Jurkat, Clone E6-1 (cell line): ENCODE measurements around the gene PCNX3. TPM values are rescaled to one million over a fixed set of nuclear protein-coding genes. Genes with fewer than 3 reads are reported as not detected.

Experiments used
- DNase-seq: peaks from one replicate; pipeline ENCODE4 v3.0.0-alpha.2; 2011; ENCODE audit warnings: low read depth, low spot score
- H3K4me3 ChIP-seq: 2 replicates; pipeline ENCODE4 v1.5.1; 2011; ENCODE audit warnings: mild to moderate bottlenecking, low read length, control low read depth, moderate library complexity
- polyA plus RNA-seq: library from polyadenylated mRNA; unstranded; fragments of >200 nt; gene quantifications from one replicate; pipeline ENCODE4 v1.2.1, GENCODE V29; 2012; ENCODE audit warnings: missing spikeins; ENCODE audit not compliant: insufficient read length, insufficient read depth

Gene PCNX3
- 29.9 TPM for polyA plus RNA-seq

DNA sequence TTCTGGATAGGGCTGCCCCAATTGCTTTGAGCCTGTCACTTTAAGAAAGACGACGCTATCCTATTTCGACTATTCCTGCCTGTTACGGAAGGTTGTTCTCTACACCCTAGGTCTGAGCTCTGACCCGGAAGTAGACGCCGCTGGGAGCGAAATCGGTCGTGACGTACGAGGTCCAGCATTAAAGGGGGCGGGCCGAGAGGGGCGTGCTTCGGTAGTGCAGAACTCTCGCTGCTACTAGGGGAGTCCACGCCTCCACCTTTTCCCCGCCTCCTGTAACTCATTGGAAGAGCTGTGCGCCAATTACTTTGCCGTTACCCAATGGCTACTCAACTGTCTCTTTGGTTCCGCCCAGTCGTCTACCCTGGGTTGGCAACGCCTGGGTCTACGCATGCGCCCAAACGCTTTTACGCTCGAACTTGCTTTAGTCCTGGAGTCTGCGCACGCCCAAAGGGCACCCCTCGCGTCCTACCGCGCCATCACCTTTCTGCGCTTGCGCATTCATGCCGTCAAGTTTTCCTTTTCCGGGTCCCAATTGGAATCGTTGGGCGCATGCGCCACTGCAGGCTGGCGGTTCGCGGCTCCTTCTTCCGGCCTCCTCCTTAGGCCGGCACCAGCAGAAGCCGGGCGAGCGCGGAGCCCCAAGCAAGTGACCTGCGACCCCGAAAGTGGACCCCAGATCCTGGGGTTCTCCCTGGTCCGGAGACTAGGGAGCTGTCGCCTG lies at the start of gene PCNX3:
PCNX3 (plus strand) TSS at position 548 of the 721 bp plus-strand sequence. CDS start 536 bp downstream, outside the sequence.
- peak; percentile 100 for DNase-seq
- peak within 1 kb of the TSS; percentile 97 for H3K4me3 ChIP-seq

DNA sequence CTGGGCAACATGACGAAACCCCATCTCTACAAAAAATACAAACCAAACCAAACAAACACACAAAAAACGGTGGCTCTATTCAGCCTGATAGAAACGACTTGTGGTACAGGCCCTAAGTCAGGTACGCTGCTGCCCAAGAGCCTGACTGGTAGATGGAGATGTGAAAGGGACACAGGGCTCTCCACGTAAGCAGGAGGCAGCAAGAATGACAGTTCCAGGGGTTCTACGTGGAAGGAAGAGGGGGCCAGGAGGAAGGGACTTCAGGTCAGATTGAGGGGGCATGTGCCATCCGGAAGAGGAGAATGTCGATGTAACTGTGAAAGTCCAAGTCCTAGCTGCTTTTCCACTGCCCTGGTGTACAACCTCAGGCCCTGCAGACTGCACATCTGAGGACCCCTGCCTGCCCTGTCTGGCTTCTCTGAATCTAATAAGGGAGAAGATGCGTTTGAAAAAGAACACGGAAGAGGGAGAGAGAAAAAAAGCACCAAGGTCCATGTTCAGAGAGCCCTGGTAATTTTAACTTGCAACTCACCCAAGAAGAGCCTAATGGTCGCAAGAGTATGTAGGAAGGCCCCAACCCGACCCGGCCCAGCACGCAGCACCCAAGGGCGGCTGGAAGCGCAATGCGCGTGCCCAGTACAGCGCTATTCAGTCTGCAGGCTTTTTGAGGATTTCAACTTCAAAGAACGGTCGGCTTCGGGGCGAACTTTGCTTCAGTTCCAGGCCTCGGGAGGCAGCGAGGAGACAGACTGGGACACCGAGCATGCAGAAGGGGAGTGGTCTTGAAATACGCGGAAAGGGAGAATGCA lies 46.2 kb upstream of the PCNX3 start:
- no peak for DNase-seq
- peak overlapping the region; percentile 94 for H3K4me3 ChIP-seq

DNA sequence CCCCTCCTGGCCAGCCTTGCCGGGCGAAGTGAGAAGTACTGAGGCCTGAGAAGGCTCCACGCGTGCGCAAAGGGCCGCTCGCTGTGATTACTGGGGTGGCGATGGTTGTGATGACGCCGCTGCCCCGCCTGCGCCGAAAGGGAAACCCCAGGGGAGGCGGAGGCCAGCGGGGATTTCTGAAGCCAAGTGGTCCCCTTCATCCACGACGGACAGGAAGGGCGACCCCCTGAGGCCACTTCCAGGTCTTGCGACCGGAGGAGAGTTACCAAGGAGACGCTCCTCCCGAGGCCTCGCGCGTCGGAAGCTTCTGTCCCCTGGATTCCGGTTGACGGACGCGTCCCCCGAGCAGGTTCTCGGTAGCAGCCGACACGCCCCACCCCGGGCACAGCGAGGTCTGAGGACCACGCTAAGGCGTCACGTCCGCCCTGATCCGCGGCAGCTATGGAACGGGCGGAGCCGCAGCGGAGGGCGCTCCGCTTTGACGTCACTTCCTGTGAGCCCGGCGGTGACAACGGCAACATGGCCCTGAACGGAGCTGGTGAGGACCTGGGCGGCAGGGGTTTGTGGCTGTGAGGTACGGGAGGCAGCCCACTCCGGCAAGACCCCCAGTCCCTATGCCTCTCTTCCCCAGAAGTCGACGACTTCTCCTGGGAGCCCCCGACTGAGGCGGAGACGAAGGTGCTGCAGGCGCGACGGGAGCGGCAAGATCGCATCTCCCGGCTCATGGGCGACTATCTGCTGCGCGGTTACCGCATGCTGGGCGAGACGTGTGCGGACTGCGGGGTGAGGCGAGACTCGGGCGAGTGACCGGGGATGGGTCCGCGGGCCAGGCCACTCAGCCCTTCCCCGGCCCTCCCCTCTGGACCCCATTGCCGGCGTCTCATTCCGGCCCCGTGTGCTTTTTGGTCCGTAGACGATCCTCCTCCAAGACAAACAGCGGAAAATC lies 45.3 kb upstream of the PCNX3 start, which contains the start of gene ZNRD2:
ZNRD2 (plus strand) TSS at position 505 of the 946 bp plus-strand sequence; CDS start at position 520, 15 bp downstream.
- H3K4me3 ChIP-seq: peak within 1 kb of the TSS; percentile 94

DNA sequence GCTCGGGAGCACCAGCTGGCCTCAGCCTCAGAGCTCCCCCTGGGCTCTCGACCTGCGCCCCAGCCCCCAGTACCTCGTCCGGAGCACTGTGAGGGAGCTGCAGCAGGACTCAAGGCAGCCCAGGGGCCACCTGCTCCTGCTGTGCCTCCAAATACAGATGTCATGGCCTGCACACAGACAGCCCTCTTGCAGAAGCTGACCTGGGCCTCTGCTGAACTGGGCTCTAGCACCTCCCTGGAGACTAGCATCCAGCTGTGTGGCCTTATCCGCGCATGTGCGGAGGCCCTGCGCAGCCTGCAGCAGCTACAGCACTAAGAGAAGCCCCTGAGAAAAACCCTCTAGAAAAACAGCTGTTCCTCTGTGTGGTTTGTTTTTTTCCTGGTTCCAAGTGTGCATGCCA lies 44.2 kb upstream of the PCNX3 start:
- peak overlapping the region; percentile 94 for H3K4me3 ChIP-seq
- no peak for DNase-seq

More for the DNA sequence above, 45.3 kb upstream of the PCNX3 start, which contains the start of gene ZNRD2:
- DNase-seq: peak; percentile 96

DNA sequence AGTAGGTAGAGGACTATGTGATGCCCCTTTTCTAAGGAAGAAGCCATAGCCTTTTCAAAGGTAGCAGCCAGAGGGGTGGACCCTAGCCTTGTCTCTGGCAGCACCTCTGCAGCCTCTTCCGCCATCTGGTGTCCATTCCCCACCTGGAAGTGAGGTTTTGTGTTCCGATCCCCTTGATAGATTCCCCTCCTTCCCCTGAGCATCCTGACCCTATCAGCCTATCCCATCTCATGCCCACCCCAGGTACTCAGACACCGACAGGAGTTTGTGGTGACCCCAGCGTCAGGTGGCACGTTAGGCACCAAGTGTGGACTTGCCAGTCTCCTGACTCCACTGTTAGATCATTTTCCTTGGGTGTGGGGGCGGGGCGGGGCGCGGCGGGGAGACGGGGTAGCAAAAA lies 43.6 kb upstream of the PCNX3 start:
- peak overlapping the region; percentile 94 for H3K4me3 ChIP-seq
- DNase-seq: no peak

DNA sequence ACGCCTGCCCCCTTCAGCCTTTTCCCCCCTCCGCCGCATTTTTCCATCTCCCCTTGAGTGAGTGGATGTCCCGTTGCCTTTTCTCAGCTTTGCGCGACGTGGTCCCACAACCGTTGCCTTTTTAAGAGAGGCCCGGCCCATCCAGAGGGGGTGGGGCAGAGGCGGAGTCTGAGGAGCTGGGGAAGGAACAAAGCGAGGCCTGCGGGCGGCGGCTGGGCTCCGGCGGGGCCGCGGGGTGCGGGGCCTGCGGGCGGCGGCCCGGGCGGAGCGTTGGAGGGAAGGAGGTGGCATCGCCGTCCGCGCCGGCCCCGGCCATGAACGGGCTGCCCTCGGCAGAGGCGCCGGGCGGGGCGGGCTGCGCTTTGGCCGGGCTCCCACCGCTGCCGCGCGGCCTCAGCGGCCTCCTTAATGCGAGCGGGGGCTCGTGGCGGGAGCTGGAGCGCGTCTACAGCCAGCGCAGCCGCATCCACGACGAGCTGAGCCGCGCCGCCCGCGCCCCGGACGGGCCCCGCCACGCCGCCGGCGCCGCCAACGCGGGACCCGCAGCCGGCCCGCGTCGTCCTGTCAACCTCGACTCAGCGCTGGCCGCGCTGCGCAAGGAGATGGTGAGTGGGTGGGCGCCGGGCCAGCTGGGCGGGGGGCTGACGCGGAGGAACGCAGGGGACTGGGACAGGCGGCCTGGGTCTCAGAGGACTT lies 43.1 kb upstream of the PCNX3 start, which contains the start of gene FAM89B:
FAM89B (plus strand) TSS at position 183 of the 696 bp plus-strand sequence; CDS start at position 315, 132 bp downstream.
- peak; percentile 81 for DNase-seq
- peak within 1 kb of the TSS; percentile 94 for H3K4me3 ChIP-seq

DNA sequence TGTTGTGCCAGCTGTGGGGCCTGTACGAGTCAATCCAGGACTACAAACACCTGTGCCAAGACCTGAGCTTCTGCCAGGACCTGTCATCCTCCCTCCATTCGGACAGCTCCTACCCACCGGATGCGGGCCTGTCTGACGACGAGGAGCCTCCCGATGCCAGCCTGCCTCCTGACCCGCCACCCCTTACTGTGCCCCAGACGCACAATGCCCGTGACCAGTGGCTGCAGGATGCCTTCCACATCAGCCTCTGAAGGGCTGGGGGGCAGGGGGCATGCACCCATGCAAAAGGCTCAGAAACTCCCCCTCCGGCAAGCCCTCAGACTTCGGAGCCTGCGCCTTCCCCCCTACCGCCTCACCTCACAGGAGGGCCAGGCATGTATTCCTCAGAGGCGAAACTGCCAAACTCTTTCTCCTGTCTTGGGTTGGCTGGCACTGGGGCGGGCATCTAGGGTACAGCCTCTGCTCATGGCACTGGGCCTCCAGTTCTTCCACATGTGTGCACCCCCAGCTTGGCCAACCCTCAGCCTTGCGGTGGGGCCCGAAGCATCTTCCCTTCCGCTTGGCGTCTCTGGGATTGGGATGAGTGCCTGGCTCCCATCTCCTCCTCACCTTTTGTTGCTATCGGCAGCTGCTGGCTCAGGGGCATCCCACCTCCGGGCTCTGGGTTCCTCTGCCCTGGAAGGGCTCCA lies 42.0 kb upstream of the PCNX3 start:
- peak overlapping the region; percentile 94 for H3K4me3 ChIP-seq
- no peak for DNase-seq

DNA sequence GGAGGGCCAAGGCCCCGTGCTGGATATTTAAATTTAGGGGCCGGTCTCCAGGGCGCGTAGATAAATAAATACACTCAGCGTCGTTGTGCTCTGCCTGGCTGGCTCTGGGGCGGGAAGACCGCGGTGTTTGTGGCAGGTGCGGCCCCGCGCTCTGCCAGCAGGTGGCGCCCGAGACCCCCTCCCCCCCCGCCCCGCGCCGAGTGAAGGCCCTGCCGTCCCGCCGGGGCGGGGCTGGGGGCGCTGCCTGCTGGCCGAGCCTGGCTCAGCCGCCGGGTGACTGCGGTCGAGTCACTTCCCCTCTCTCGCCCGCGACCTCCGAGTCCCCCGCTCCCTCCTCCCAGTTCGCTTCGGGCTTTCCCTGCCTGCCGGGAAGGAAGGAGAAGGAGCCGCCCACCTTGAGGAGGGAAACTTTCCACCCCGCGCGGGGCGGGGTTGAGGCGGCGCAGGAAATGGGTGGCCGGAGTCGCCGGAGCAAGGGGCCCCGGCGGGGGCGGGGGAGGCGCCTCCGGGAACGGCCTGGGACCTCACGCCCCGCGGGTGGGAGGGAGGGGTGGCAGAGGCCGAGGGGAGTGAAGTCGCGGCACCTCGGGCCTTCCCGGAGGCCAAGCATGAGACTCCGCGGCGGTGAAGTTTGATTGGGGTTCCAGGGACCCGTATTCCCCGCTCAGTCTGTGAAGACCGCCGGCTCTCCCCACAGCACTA lies 41.3 kb upstream of the PCNX3 start:
- DNase-seq: peak; percentile 83
- peak overlapping the region; percentile 94 for H3K4me3 ChIP-seq

DNA sequence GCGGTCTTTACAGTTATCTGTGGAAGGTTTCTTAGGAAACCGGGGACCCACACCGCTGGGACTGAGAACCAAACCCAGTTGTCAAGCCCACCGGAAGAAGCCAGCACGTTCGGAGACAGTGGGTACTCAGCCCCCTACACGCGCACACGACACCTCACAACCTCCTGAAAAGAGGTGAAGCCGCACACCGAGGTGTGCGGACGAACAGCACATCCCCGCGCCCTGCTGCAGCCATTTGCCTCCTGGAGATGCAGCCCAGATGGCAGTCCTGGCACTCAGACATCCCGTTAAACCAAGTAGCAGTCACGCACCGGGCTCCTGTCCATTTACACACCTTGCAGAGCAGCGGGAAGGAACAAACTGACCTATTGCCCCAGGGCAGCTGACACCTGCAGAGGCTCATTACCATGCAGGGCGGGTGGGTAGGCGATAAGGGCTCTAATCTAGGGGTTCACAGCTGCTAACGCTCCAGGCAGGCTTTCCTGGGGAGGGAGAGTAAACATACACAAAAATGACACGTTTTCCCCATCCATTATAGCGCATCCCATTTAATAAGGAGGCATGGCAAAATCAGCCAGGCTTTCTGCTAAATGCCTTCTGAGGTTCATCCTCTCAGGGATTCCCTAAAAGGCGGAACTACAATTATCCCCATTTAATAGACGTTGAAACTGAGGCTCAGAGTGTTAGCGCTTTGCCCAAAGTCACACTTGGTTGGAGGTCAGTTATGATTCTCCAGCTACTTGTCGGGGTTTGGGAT lies 40.6 kb upstream of the PCNX3 start:
- H3K4me3 ChIP-seq: peak overlapping the region; percentile 66
- DNase-seq: no peak

DNA sequence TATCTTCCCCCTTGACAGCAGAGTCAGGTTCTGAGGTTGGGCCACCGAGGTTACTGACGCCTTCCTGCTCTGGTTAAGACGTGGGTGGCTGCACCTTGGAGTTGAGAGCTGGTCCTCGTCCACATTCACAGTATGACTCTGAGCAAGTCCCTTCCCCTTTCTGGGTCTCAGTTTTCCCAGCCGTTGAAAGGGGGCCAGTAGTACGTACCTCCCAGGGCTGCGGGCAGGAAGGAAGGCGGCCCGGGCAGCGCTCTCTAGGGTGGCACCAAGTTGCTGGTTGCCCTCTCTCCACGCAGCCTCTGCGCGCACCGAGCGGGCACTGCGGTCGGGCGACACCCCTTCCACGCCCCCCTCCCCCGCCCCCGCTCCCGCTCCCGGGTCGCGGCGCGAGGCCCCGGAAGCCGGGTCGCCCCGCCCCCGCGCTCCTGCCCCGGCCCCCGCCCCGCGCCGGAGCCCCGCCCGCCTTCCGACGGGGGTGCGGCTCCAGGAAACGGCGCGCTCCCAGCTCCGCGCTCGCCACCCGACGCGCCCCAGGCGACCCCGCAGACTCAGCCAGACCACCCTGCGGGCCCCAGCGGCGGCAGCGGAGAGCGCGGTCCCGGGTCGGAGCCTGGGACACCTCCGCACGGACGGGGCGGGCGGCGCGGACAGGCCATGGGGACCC lies 39.9 kb upstream of the PCNX3 start, which contains the start of gene EHBP1L1:
EHBP1L1 (plus strand) TSS at position 486 of the 664 bp plus-strand sequence. CDS start 250 bp downstream, outside the sequence.
- no peak for DNase-seq
- peak within 1 kb of the TSS; percentile 66 for H3K4me3 ChIP-seq

DNA sequence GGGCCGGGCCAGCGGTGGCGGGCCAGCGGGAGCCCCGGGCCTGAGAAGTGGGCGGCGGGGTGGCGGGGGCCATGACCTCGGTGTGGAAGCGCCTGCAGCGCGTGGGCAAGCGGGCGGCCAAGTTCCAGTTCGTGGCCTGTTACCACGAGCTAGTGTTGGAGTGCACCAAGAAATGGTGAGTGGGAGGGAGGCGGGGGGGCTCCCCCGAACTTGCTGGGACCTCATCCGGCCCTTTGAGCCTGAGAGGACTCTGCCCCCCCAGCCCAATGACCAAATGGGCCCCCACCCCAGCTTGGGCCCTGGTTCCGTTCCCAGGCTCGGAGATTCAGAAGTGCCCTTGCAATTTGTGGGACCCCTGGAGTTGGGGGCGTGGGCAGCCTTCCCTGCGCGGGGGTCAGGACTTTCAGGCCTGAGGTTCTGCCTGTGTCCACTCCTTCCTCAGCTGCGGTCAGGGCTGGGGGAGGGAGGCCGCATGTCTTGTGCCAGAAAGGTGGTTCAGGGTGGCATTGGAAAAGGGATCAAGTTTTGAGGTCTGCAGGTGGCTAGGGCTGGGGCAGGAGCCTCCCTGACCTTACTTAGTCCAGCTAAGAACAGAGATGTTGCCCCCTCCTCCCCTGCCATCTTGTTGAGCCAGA lies 39.2 kb upstream of the PCNX3 start:
- H3K4me3 ChIP-seq: peak overlapping the region; percentile 66

DNA sequence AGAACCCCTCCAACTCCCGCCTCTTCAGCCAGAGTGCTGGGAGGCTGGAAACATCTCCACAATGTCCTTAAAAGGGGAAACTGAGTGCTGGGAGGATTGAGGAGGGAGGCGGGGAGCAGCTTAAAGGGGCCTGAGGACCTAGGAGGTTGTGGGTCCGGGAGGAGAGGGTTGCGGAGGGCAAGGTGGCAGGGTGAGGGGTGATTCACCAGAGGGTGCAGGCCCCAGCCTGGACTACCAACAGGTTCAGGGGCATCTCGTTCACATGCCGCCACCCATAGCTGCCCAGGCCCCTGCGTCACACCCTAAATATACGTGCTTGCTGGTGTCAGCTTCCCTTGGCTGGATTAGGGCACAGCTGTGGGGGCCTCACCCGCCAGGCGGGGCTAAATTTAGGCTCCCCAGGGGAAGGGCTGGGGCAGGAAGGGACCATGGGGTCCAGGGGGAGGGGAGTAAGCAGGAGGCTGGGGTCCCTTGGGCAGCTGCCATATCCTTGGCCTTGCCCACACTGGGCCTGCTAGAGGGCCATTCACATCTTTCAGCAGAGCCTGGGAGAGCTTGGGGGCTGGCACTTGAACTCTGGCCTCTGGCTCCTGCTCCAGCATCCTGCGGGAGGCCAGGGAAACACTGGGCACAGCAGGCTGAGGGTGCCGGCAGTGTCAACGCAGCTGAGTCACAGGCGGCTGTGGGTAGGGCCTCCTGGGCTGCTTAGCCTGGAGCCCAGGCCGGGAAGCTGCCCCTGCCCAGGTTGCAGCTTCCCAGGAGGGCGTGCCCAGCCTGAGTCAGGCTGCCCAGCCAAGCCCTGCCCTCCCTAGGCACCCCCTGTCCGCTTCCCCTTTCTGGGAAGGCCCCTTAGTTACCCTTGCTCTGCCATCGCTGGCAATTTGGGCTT lies 38.5 kb upstream of the PCNX3 start:
- DNase-seq: no peak
- H3K4me3 ChIP-seq: peak overlapping the region; percentile 66

More for the DNA sequence above, 39.2 kb upstream of the PCNX3 start:
- no peak for DNase-seq

DNA sequence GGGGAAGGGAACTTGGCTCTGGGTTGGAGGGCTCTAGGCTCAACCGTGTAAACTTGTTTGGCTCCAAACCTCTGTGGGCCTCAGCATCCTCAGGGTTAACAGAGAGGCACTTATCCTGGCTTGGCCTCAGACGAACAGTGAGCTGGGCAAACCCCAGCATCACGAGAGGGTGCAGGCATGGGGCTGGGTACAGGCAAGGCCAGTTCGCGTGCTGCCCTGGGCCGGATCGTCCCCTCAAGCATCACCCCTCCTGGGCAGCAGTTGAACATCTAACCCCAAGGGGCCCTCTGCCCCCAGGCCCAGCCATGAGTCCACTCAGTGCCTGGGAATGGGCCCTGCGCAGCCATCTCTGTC lies 37.8 kb upstream of the PCNX3 start:
- H3K4me3 ChIP-seq: no peak overlapping the region
- DNase-seq: no peak

DNA sequence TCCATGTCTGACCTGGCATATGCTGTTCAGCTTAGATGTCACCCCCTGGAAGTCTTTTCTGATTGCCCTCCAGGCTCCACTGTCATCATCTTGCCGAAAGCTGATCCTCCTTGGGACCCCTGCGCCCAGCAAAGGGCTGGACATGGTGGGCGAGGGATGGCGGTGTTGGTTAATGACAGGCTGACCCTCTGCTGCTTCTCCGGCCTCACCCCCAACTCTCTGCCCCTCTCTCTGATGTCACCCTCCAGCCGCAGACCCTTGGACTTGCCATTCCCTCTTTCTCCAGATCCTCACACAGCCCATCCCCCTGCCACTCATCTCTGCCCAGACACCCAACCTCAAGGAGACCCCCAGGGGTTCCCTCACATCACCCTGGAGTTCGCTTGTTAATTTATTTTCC lies 37.4 kb upstream of the PCNX3 start:
- H3K4me3 ChIP-seq: no peak overlapping the region
- DNase-seq: no peak

DNA sequence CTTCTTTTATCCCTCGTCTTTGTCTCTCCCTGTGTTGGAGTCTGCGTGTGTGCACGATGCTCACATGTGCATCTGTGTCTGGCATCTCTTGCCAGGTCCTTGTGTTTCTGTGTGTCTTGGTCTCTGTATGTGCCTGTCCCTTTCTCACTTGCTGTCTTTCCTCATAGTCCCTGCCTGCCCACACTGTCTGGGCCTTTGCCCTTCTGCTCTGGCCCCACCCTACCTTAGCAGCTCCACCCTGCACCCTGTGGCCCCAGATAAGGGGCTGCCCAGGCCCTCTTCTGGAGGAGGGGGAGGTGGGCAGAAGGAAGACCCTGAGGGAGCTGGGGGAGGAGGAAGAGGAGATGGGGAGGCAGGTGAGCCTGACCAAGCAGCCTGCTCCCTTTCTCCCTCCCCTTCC lies 36.9 kb upstream of the PCNX3 start:
- DNase-seq: no peak
- H3K4me3 ChIP-seq: no peak overlapping the region
